SK-MEL-5 (cell line): ENCODE data around the gene PRR12. TPM values are rescaled to one million over a fixed set of nuclear protein-coding genes. Genes with fewer than 3 reads are reported as not detected.

Experiments used
- DNase-seq: peaks from one replicate; pipeline ENCODE4 v3.0.0-alpha.2; 2016; ENCODE audit warnings: low read depth, low spot score
- in situ Hi-C: cut with HindIII; loops from 2 replicates; pipeline ENCODE4 v1.10.0; 2016; ENCODE audit warnings: low sequenced_read_pairs, high pct_unique_total_duplicates, low pct_unique_long_range_greater_than_20kb
- polyA plus RNA-seq, 2 experiments: library from polyadenylated mRNA; depleted of rRNA; stranded (reverse); fragments of >200 nt; gene quantifications; 2 replicates each; pipeline ENCODE4 v1.2.3, GENCODE V29; 2015
- total RNA-seq: library from RNA; depleted of rRNA; stranded (reverse); fragments of >200 nt; shearing (Covaris generic); gene quantifications from 2 replicates; pipeline ENCODE4 v1.2.3, GENCODE V29; 2014; rRNA removed

The PRR12 gene, protein sequence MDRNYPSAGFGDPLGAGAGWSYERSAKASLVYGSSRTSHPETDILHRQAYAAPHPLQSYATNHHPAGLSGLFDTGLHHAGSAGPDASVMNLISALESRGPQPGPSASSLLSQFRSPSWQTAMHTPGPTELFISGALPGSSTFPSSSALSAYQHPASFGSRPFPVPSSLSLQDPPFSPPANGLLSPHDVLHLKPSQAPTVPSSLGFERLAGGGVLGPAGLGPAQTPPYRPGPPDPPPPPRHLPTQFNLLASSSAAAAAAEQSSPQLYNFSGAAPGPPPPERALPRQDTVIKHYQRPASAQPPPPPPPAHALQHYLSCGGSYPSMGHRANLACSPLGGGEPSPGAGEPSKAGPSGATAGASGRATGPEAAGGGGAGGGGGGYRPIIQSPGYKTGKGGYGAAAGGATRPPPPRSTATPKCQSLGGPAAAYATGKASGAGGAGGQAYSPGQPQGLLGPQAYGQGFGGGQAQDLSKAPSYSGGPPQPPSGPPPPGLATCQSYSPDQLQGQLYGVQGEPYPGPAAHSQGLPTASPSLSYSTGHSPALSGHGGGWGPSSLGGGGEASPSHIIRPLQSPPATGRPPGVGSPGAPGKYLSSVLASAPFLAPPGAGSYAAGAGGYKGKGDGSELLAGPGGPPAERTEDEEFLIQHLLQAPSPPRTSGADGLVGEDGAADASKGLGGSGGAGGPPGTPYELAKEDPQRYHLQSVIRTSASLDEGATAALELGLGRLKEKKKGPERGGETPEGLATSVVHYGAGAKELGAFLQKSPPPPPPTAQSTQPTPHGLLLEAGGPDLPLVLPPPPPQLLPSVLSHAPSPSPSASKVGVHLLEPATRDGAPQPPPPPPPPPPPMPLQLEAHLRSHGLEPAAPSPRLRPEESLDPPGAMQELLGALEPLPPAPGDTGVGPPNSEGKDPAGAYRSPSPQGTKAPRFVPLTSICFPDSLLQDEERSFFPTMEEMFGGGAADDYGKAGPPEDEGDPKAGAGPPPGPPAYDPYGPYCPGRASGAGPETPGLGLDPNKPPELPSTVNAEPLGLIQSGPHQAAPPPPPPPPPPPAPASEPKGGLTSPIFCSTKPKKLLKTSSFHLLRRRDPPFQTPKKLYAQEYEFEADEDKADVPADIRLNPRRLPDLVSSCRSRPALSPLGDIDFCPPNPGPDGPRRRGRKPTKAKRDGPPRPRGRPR (N-terminal part only)
- total RNA-seq: 0.87 and 1.8 TPM in 2 replicates
- polyA plus RNA-seq (2015; cell fraction: cytosol; rRNA removed): 16.8 and 17.9 TPM in 2 replicates
- 4.3 and 5.3 TPM in 2 replicates for polyA plus RNA-seq (2015; cell fraction: nucleus; rRNA removed)

DNA sequence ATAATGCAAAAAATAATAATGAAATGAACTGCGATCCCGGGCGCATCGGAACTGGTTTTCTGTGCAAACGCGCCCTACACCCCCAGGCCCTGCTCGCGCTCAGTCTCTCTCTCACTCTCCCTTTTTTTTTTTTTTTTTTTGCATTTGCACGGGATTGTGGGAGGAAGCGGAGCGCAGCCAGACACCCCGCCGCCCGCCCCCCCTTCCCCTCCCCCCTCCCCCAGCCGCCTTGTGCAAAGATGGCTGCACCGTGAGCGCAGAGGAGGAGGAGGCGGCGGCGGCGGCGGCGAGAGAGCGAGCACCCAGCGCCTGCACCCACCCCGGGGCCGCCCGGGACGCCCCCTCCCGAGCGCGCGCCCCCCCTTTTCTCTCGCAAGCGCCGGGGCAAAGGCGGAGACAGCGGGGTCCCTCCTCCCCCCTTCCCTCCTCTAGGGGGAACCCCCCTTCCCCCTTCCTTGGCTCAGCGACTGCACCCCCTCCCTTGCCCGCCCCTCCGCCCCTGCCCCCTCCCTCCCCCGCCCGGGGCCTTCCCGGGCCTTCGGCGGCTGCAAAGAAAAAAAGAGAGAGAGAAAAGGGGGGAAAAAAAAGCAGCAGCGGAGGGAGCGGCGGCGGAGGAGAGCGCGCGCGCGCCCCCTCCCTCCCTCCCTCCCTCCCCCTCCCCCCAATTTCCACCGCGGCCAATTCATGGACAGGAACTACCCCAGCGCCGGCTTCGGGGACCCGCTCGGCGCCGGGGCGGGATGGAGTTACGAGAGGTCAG lies at the start of gene PRR12:
Gene PRR12, plus strand, starts transcription at position 212 of the 760 bp plus-strand sequence. Its CDS starts 473 bp downstream, at position 685.
- DNase-seq: peak; percentile 74
- in situ Hi-C loops: no loop called here

DNA sequence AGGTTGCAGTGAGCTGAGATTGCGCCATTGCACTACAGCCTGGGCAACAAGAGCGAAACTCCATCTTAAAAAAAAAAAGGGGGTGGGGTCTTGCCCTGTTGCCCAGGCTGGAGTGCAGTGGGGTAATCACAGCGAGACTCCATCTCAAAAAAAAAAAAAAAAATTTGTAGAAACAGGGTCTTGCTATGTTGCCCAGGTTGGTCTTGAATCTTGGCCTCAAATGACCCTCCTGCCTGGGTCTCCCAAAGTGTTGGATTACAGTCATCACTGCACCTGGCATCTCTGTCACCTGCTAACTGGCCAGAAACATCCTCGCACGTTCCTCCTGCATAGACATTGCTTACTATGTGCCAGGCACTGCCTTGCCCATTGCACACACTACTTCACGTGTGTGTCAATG lies 49.1 kb upstream of the PRR12 start:
- DNase-seq: no peak
- in situ Hi-C loops: no loop called here

DNA sequence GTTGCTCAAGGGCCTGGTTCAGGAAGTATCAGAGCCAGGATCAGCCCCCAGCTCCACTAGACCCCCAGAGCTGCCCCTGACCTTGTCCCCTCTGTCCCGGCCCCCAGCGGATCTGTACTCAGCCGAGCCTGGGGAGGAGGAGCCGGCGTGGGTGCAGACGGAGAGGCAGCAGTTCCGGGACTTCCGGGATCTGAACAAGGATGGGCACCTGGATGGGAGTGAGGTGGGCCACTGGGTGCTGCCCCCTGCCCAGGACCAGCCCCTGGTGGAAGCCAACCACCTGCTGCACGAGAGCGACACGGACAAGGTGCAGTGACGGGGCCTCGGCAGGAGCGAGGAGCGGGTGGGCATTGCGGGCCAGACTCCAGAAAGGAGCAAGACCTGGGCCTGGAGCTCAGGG lies 48.5 kb upstream of the PRR12 start:
- DNase-seq: no peak
- in situ Hi-C loops: no loop called here

DNA sequence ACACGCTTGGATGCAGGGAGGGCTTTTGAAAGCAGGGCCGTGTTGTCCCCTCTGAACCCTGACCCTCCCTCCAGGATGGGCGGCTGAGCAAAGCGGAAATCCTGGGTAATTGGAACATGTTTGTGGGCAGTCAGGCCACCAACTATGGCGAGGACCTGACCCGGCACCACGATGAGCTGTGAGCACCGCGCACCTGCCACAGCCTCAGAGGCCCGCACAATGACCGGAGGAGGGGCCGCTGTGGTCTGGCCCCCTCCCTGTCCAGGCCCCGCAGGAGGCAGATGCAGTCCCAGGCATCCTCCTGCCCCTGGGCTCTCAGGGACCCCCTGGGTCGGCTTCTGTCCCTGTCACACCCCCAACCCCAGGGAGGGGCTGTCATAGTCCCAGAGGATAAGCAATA lies 48.0 kb upstream of the PRR12 start:
- no peak for DNase-seq
- in situ Hi-C loops: no loop called here

DNA sequence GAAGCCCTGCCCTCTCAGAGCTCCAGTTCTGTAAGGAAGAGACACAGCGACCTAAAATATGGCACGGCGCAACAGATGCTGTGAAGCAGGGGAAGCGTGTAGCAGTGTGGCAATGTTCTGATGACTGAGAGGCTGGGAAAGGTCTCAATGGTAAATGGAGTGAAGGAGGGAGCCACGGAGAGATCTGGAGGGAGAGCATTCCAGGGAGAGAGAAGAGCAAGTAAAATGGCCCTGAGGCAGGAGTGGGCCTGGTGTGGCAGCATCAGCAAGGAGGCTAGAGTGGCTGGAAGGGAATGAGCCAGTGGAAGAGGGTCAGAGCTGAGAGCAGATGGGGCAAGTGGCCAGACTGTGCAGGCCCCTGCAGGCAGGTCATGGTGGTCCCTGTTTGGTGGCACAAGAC lies 46.8 kb upstream of the PRR12 start:
- no peak for DNase-seq
- in situ Hi-C loops: no loop called here

DNA sequence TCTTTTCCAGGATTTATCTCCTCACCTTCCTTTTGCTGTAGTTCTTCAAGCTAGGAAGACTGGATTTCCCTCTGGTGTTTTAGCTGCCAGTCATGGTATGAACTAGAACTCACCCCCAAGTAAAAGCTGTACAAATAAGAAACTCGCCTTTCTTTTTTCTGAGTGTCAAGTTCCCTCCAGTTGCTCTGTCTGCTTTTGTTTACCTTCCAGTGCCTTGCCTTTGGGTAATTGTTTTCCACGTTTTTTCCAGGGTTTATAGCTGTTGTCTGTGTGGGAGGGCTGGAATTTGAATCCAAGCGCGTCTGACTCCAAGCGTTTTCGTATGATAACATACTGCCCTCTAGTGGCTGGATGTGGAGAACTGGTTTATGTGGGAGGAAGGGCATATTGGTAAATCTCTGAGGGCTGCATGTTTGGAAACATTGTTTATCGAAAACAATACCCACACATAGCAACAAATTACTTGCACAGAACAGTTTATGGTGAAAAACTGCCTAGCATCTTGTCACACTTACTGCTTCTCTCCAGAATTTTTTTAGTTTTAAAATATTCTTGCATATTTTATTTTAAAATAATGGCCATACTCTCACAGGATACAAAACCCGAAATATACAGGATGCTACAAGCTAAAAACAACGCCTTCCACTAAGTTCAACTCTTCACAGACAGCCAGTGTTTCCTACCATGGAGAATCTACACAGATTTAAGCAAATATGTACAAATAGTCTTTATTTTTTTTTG lies 44.0 kb upstream of the PRR12 start:
- in situ Hi-C loops: no loop called here

DNA sequence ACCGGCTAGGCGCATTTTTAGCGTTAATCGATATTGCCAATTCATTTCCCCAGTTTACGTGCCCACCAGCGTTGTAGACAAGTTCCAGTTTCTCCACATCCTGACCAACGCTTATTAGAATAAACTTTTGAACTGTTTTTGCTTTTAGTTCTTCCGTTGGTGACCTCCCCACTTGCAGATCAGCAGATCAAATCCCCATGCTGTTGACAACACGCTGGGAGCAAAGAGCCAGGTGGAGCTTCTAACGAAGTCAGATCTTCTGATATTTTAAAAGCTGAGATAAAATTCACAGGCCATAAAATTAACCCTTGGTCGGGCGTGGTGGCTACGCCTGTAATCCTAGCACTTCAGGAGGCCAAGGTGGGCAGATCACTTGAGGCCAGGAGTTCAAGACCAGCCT lies 41.9 kb upstream of the PRR12 start:
- no peak for DNase-seq
- in situ Hi-C loops: no loop called here

More for the DNA sequence above, 44.0 kb upstream of the PRR12 start:
- DNase-seq: peak; percentile 92

DNA sequence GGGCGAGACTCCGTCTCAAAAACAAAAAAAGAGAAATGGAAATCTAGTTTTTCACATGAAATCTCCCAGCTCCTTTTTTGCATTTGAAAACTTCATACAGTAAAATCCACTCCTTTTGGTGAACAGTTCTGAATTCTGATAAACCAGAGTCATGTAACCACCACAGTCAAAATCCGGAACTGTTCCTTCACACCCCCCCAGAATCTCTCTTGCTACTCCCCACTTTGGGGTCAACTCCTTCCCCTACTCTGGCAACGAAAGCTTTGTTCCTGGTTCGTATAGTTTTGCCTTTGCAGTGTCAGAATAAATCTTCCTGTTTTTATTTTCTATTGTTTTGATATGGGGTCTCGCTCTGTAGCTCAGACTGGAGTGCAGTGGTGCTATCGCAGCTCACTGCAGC lies 39.5 kb upstream of the PRR12 start:
- DNase-seq: no peak
- in situ Hi-C loops: no loop called here

DNA sequence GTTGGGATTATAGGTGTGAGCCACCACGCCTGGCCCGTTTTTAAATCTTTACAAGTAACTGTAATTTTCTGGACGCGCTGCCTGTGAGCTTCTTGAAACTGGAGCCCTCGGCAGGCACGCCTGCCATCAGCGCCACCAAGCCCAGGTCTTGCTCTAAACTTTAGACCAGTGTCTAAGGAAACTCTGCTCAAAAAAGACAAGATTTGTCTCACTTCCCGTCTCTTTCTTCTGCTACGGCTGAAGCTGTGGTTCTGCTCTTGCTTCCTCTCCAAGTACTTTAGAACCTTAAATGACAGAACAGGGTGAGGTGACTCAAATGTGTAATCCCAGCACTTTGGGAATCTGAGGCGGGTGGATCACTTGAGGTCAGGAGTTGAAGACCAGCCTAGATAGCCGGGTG lies 38.2 kb upstream of the PRR12 start:
- DNase-seq: no peak
- in situ Hi-C loops: no loop called here

DNA sequence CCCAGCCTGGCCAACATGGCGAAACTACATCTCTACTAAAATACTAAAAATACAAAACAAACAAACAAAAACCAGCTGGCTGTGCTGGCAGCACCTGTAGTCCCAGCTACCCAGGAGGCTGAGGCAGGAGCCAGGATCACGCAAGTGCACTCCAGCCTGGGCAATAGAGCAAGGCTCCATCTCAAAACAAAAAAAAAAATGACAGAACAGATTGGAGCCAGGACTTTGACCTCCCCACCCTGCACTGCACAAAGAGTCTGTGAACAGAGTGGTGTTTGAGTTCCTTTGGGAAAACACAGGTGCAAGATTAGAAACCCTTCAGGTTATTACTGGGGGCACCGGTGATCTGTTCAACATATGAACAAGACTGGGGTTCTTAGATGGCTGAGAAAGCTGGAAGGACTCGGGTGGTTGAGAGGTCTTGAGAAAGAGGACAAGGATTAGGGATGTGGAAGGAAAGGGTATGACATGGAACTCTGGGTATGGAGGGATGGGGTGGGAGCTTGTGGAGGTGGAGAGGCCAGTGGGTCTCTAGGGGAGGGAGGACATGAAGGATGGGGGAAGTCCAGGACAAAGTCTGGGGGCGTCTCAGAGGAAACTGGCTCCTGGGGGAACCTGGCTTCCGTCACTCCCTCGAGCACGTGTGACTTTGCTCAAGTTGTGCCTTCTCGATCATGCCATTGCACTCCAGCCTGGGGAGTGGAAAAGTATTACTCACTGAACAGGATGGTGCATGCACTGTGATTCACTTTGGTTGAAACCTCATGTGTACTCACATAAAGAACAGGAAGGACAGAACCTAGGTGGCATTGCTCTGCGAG lies 37.3 kb upstream of the PRR12 start:
- in situ Hi-C loops: no loop called here
- no peak for DNase-seq

DNA sequence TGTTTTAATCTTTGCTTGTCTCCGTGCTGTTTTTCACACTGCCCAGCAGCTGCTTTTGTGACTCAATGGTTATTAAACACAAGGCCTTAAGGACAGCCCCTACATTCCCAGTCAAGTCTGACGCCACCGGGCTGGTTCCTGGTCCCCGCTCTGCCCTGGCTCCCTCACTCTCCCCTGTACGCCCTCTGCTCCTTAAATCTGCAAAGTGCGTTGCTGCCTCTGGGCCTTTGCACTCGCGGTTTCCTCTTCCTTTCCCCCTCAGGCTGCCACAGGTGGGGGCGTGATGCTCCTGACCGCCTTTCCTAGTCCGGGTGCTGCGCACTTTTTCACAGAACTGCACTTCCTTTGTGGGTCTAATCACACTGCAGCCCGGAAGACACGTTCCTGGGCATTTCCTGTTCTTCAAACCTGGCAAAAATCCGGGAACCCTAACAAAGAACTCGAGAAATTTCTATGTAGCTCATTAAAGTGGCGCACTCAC lies 36.2 kb upstream of the PRR12 start:
- in situ Hi-C loops: no loop called here
- DNase-seq: no peak

DNA sequence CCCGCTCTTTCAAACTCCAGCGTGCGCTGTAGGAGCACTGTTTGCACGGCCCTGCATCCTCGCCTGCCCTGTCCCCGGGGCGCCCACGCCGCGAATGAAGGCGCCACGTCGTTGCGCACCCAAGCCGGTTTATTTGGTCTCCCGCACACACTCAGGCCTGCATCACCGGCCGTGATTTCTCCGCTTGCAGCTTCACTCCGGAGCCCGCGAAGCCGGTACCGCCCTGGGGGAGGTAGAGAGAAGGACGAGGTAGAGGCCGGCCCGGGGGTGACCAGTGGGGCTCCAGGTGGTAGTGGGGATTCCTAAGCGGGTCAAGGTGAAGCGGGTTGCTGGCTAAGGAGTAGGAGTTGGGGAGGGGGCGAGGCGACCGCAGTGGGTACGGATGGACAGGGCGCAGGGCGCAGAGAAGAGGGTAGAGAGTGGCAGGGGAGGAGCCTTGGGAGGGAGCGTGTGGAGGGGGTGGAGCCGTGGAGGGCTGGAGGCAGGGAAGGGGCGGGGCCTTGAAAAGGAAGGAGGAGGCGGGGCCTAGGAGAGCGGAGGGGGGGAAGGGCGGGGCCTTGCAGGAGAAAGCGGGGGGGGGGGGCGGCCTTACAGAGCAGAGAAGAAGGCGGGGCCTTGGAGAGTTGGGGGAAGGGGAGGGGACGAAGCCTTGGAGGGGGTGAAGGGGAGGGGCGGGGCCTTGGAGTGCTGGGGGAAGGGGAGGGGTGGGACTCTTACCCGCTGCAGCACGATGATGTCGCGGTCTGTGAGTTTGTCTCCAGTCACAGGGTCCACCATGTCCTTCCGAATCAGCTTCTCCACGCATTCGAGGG lies 35.2 kb upstream of the PRR12 start:
- peak; percentile 39 for DNase-seq
- in situ Hi-C loops: no loop called here

DNA sequence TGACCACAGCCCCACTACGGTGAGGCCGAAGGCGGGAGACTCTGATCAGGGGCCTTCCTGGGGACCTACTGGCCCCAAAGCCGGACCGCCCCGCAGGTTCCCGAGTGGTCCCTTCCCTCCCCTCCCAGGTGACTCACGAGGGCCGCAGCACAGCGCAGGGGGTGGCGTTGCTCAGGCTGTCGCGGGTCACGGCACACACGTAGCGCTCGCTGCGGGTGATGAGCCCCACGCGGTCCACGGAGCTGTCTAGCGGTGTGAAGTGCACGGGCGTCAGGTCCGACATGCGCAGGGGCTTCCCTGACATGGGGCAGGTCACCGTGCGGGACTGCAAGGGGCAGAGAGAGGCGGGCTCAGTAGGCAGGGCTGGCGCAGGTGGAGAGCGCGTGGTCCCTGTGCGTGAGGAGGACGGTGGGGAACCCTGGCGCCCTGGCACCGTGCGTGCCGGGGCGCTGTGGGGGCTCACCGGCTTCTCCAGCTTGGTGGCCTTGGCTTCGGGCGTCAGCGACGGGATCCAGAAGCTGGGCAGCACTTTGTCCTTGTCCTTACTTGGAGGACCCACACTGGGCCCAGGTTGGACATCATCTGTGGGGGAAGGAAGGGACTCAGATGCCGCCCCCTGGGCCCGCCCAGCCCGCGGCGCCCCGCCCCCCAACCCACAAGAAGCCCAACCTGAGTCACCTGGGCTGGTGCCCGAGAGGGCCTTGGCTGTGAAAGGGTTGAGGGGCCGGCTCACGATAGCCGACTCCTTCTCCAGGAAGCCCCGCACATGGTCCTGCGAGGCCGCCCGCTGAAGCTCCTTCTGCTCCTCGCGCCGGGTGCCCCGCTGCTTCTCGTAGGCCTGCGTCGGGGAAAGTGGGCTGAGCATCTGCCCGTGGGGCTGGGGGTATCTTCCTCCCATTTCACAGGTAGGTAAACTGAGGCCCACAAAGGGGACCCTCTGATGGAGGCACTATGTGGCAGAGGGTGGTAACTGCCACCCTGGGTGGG lies 34.3 kb upstream of the PRR12 start:
- in situ Hi-C loops: no loop called here
- DNase-seq: no peak
